ENCODE data around the gene IFITM2.
"Not testable (repeated sequence)": the region's sequence is repeated elsewhere in the genome, so short reads cannot be mapped to it uniquely, and the experiment has no call there.

Gene IFITM2

GRCh38 chr11:340539-341512 lies 33.2 kb downstream of the IFITM2 start:
- no peak for TF ChIP-seq CTCF (IDR thresholded peaks at IDR 0.05; ENCODE audit: insufficient read depth, low read length, missing control alignments)
- CTCF ChIA-PET = interaction anchor here (0.6 to 2.7 kb wide), 5 partner anchors 11 to 90 kb away, joined by 3 to 12 read pairs (median 4); no protein-coding TSS in a partner anchor
- POLR2A ChIA-PET = interaction anchor here (0.8 kb wide), 1 partner anchor 117 kb away, joined by 3 read pairs; no protein-coding TSS in a partner anchor
- DNase-seq (ENCODE audit: low read depth, low spot score) = no peak
- no peak overlapping the region for H3K4me3 ChIP-seq (ENCODE audit: low read depth, low read length)

DNA sequence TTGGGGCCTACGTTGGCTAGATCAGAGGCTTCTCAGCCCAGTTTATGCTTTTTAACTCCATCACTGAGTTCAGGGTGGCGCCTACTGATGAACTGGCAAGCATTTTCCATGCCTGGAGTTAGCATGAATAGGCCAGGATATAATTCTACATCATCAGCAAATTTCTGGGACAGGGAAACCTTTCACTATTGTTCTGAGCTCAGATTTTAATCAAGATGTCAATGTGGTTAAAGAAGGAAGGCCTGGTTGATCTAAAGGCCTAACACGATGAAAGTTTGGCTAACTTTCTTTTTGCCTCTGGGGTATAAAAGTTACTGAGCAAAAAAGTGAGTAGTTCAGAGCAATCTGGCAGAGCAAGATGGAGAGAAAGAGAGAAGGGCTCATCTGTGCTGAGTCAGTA lies 34.7 kb downstream of the IFITM2 start:
- TF ChIP-seq CTCF (IDR thresholded peaks at IDR 0.05; ENCODE audit: insufficient read depth, low read length, missing control alignments) = no peak
- no peak overlapping the region for H3K4me3 ChIP-seq (ENCODE audit: low read depth, low read length)
- ChIA-PET CTCF (no interaction called here), POLR2A (no interaction called here)
- DNase-seq (ENCODE audit: low read depth, low spot score) = no peak

DNA sequence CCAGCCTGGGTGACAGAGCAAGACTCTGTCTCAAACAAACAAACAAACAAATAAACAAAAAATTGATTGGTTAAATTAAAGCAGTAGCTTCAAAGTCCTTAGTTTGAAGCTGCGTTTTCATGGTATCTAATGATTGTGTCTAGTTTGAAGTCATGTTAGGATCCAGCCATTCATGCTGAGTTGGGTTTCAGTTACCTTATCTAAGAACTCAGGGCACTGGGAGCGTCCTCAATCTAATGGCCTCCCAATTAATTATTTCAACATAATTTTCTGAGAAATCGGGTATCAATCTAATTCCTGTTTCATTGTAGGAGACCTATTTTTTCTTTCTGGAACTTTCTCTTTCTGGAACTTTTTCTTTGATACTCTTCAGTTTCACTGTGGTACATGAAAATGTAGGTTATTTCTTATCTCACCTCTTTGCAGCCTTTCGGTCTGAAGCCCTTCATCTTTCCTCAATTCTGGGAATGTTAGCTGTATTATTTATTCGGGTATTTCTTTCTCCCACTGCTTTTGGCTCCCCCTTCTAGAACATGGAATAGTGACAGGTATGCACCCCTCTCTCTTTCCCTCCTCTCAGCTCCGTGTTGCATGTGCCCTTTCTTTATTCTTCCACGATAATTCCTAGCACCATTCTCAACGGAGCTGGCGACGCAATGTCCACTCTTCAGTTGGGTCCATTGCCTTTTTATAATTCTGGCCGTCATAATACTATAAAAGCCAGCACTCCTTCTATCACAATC lies 37.4 kb downstream of the IFITM2 start:
- POLR2A ChIA-PET = no interaction called here
- H3K4me3 ChIP-seq (ENCODE audit: low read depth, low read length) = no peak overlapping the region
- TF ChIP-seq CTCF (IDR thresholded peaks at IDR 0.05; ENCODE audit: insufficient read depth, low read length, missing control alignments) = no peak
- CTCF ChIA-PET = interaction anchor here (0.7 to 2.2 kb wide), 3 partner anchors 8 to 39 kb away, joined by 3 to 6 read pairs (median 5); no protein-coding TSS in a partner anchor
- DNase-seq (ENCODE audit: low read depth, low spot score) = no peak

DNA sequence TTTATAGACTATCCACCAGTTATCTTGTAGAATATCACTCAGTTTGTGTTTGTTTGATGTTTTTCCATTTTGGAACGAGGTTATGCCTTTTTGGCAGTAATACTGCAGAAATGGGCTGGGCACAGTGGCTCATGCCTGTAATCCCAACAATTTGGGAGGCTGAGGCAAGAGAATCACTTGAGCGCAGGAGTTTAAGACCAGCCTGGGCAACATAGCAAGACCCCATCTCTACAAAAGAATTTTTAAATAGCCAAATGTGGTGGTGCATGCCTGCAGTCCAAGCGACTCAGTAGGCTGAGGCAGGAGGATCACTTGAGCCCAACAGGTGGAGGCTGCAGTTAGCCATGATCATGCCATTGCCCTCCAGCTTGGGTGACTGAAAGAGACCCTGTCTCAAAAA lies 38.9 kb downstream of the IFITM2 start:
- no peak for DNase-seq (ENCODE audit: low read depth, low spot score)
- no peak overlapping the region for H3K4me3 ChIP-seq (ENCODE audit: low read depth, low read length)
- no peak for TF ChIP-seq CTCF (IDR thresholded peaks at IDR 0.05; ENCODE audit: insufficient read depth, low read length, missing control alignments)
- ChIA-PET POLR2A (interaction anchor here (1.1 kb wide), 1 partner anchor 9 kb away, joined by 3 read pairs; no protein-coding TSS in a partner anchor), CTCF (interaction anchor here (0.6 to 1.6 kb wide), 2 partner anchors 8 to 96 kb away, joined by 3 to 6 read pairs; no protein-coding TSS in a partner anchor)

DNA sequence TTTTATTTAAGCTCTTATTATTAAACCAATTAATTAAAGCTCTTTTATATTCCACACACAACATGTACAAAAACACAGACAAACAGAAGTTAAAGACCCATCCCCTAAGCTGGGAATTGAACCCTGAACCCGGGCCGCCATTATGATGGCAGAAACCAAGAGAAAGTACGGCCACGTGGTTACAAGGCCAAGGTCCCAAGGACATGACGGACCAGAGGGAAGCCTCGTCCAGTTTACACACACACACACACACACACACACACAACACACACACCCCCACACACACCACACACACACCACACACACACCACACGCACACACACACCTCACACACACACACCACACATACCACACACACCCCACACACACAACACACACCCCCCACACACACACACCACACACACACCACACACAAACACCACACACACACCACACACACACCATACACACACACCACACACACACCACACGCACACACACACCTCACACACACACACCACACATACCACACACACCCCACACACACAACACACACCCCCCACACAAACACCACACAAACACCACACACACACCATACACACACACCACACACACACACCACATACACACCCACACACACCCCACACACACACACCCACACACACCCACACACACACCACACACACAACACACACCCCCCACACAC lies 41.8 kb downstream of the IFITM2 start:
- not testable (repeated sequence) for H3K4me3 ChIP-seq (ENCODE audit: low read depth, low read length); DNase-seq (ENCODE audit: low read depth, low spot score)
- POLR2A ChIA-PET = interaction anchor here (0.6 kb wide), 1 partner anchor 10 kb away, joined by 3 read pairs; no protein-coding TSS in a partner anchor
- CTCF ChIA-PET = interaction anchor here (0.9 to 1.3 kb wide), 4 partner anchors 20 to 99 kb away, joined by 3 to 4 read pairs (median 3); no protein-coding TSS in a partner anchor

- CTCF ChIA-PET; DNase-seq (ENCODE audit: low read depth, low spot score); H3K4me3 ChIP-seq (ENCODE audit: low read depth, low read length); POLR2A ChIA-PET: not testable (repeated sequence)
Measured at GRCh38 chr11:350033-350722, 42.6 kb downstream of the IFITM2 start.

Data from AG04449 (cell line).